ENCODE results near the gene MRAP2.

The MRAP2 gene

DNA sequence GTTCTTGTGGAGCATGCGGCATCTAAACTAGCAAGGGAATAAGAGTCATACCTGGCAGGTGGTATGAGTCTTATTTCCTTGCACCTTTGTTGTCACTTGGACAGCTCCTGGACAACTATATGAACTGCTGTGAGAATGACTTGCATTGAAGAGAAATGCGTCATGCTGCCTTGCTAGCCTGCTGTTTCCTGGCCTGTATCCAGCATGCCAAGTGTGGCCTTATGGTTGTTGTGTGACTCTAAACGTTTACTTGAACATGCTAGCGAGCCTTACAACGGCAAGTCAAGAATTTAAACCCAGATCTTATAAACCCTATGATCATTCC is 103.4 kb downstream of the MRAP2 start:
- peak; percentile 90 for DNase-seq

GRCh38 chr6:84137989-84138575 is 104.5 kb downstream of the MRAP2 start:
- DNase-seq = no peak

DNA sequence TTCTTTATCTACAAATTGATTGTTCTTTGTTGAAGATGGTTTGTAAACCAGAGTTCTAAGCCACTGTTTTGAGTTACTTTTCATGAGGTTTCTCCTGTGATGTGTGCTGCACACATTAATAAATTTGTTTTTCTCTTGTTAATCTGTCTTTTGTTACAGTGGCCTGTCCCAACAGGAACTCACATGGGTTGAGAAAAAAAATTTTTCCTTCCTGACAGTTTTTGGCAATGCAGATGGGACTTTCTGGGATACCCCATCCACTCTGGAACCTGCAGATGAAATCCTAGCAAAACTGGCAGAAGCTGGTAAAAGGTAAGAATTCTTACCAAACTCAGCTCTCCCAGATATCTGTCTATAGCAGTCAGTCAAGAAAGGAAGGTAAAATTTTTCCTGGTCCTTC is 105.7 kb downstream of the MRAP2 start:
- no peak for DNase-seq

Data from NCI-H2171 treated with DMSO at 0.1 percent for 48 hours (cell line).